Astrocyte of the cerebellum (primary cell): Measurements from ENCODE around the gene ST6GAL1.

Source experiments
- DNase-seq: peaks from one replicate; pipeline ENCODE4 v3.0.0-alpha.2; 2011; ENCODE audit warnings: low read depth
- H3K4me3 ChIP-seq: 2 replicates; pipeline ENCODE4 v1.5.1; 2011; ENCODE audit warnings: mild to moderate bottlenecking, low read depth, low read length, moderate library complexity
- in situ Hi-C: cut with HindIII; loops from 2 replicates; pipeline ENCODE4 v1.10.0; 2017; ENCODE audit warnings: low sequenced_read_pairs
- TF ChIP-seq, protein P1 (sequence below): IDR thresholded peaks from 2 replicates; pipeline ENCODE4 v1.5.1; 2012; ENCODE audit warnings: low read length, low read depth, moderate library complexity, mild to moderate bottlenecking; ENCODE audit errors: missing control alignments

ST6GAL1 gene

DNA sequence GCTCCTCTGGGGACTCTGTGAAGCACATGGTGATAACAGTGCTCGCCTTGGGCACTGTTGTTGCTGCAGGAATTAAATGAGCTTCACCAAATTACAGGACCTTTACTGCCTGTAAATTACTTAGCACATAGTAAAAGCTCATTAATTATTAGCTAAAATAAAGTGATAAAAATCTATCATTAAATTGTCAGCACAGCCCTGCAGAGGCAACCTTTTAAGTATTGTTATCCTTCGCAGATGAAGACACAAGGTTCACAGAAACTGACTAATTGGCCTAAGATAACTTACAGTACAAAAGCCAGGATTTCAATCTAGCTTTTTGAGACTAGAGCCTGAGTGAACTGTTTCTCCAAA lies 96.0 kb downstream of the ST6GAL1 start:
- in situ Hi-C loops: no loop called here
- no peak for DNase-seq
- no peak overlapping the region for H3K4me3 ChIP-seq
- TF ChIP-seq, protein P1, sequence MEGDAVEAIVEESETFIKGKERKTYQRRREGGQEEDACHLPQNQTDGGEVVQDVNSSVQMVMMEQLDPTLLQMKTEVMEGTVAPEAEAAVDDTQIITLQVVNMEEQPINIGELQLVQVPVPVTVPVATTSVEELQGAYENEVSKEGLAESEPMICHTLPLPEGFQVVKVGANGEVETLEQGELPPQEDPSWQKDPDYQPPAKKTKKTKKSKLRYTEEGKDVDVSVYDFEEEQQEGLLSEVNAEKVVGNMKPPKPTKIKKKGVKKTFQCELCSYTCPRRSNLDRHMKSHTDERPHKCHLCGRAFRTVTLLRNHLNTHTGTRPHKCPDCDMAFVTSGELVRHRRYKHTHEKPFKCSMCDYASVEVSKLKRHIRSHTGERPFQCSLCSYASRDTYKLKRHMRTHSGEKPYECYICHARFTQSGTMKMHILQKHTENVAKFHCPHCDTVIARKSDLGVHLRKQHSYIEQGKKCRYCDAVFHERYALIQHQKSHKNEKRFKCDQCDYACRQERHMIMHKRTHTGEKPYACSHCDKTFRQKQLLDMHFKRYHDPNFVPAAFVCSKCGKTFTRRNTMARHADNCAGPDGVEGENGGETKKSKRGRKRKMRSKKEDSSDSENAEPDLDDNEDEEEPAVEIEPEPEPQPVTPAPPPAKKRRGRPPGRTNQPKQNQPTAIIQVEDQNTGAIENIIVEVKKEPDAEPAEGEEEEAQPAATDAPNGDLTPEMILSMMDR: no peak

DNA sequence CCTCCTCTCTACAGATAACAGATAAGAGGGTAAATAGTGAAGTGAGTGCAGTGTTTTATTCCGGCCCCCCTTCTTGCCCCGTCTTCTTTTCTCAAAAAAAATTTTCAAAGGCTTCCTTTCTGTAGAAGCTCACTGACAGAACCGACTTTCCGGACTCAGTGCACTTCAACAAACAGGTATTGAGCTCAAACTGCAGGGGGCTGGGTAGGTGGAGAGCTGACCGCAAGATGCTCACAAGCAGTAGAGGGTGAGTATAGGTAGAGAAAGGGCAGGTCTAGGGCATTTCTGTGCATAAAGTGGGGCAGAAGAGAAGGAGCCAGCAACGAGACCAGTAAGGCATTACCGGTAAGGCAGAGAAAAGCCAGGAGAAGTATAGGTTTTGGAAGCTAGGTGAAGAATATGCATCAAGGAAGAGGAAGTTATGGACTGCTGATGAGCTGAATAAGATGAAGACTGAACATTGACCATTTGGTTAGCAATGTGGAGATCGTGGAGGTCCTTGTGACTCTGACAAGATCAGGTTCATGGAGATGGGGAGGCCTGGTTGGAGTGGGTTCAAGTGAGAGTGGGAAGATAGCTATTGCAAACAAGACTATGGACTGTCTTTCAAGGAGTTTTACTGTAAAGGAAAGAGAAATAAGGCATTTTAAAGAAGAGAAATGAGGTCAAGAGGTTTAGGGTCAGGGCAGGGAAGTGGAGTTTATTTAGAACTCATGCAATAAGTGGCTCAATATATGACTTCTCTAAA lies 97.4 kb downstream of the ST6GAL1 start:
- DNase-seq: no peak
- no peak overlapping the region for H3K4me3 ChIP-seq
- TF ChIP-seq, protein P1: no peak
- in situ Hi-C loops: no loop called here

DNA sequence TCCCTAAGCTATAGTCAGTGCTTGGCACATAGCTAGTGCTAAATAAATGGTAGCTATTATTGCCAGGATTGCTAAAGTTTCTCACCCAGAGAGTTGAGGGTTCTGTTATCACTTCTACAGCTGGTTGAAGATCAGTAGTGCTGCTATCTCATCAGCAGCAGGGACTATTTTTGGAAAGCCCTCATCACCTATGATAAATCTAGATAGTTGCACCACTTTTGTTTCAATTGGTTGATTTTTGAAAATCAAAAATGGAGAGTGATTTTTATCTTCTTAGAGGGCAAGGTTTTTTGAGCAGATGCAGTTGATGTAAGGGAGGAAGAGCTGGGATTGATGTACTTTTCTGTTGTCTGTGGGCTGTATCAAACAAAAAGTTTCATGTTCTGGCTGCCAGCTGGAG lies 101.6 kb downstream of the ST6GAL1 start:
- TF ChIP-seq, protein P1: no peak
- in situ Hi-C loops: no loop called here
- H3K4me3 ChIP-seq: no peak overlapping the region
- no peak for DNase-seq

DNA sequence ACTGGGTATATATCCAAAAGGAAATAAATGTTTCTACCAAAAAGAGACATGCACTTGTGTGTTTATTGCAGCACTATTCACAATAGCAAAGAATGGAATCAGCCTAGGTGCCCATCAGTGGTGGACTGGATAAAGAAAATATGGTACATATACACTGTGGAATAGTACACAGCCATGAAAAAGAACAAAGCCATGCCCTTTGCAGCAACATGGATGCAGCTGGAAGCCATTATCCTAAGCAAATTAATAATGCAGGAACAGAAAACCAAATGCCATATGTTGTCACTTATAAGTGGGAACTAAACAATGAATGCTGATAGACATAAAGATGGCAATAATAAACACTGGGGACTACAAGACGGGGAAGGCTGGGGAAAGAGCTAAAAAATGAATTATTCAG lies 106.1 kb downstream of the ST6GAL1 start:
- H3K4me3 ChIP-seq: no peak overlapping the region
- DNase-seq: no peak
- in situ Hi-C loops: no loop called here
- TF ChIP-seq, protein P1: no peak

DNA sequence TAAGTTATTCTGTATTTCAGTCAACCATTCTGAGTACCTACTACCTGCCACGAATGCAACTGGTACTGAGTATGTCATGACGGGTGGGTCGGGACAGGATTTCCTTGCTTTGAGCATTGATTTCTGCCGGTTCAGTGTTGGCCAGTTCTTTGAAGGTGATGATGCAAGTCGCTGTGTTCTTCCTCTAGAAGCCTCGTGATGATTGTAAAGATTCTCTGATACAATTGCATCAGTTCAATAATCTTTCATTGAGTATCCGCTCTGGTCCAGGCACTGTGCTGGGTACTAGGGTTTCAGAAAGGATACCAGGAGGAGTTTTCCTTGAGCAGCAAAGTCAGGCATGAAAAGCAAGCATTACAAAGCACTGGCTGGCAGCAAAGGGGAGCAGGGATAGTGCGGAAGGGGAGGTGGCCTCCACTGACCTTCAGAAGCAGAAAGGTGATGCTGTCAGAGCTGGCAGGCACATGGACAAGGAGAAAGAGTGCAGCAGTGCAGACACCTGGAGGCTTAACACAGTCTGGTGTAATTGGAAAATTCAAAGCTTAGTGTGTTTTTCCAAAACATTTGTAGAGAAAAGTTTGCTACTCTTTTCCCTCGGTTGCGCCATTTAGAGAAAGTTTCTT lies 108.9 kb downstream of the ST6GAL1 start:
- no peak overlapping the region for H3K4me3 ChIP-seq
- TF ChIP-seq, protein P1: no peak
- in situ Hi-C loops: no loop called here
- DNase-seq: no peak

DNA sequence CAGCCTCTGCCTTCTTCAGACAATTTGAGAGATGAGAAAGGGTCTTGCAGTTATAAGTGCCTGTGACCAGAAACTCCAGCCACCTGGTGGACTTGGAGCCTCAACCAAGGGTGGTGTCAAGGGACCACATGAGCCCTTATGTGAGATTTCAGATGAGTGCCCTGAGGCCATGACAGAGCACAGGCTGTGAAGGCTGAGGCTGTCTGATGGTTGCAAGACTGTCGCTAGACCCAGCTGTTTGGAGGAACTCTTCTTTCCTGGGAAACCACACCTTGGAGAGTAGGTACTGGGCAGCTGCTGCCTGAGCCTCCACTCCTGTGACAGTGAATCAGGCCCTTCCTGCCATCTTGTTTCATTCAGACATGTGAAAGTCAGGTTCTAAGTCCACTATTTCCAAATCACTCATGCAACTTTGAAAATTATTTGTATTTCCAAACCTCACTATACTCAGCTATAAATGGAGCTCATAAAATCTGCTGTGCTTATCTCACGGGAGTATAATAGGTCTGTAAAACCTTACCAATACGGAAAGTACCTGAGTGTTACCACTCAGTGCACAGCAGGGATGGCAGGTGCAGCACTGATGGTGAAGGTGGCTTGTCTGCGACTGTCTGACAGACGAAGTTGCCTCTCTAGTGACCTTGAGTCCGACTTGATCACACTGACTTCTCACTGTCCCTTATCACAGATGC lies 109.5 kb downstream of the ST6GAL1 start:
- no peak for DNase-seq
- no peak overlapping the region for H3K4me3 ChIP-seq
- in situ Hi-C loops: no loop called here
- TF ChIP-seq, protein P1: no peak
